ENCODE measurements around the gene MYOM1. TPM values are rescaled to one million over a fixed set of nuclear protein-coding genes. Genes with fewer than 3 reads are reported as not detected.

MYOM1 gene
- total RNA-seq, 1 donor from 2014 or later: 0.46 TPM

- no peaks in the 10 kb centered on the region for H3K27me3 Mint-ChIP-seq (ENCODE audit: unreplicated experiment)
- peaks cover 34% of the 10 kb centered on the region for H3K4me1 Mint-ChIP-seq (ENCODE audit: unreplicated experiment)
- H3K4me3 Mint-ChIP-seq (ENCODE audit: unreplicated experiment): peak overlapping the region; percentile 88
- peaks cover 12% of the 10 kb centered on the region for H3K36me3 Mint-ChIP-seq (ENCODE audit: unreplicated experiment)
- H3K9me3 Mint-ChIP-seq (ENCODE audit: unreplicated experiment): no peaks in the 10 kb centered on the region
- DNase-seq (ENCODE audit: extremely low spot score, unreplicated experiment): peak; percentile 94
- peak overlapping the region; percentile 99 for H3K27ac Mint-ChIP-seq (ENCODE audit: unreplicated experiment)
- TF ChIP-seq CTCF (IDR thresholded peaks at IDR 0.05): peak; percentile 99
Measured at GRCh38 chr18:3245853-3246634, 26.3 kb upstream of the MYOM1 start.

GRCh38 chr18:3245185-3245564 lies 25.4 kb upstream of the MYOM1 start:
- Mint-ChIP-seq H3K4me1 (ENCODE audit: unreplicated experiment) (peaks cover 26% of the 10 kb centered on the region), H3K36me3 (ENCODE audit: unreplicated experiment) (peaks cover 6% of the 10 kb centered on the region), H3K27ac (ENCODE audit: unreplicated experiment) (no peak overlapping the region), H3K9me3 (ENCODE audit: unreplicated experiment) (no peaks in the 10 kb centered on the region), H3K4me3 (ENCODE audit: unreplicated experiment) (no peak overlapping the region), H3K27me3 (ENCODE audit: unreplicated experiment) (no peaks in the 10 kb centered on the region)
- DNase-seq (ENCODE audit: extremely low spot score, unreplicated experiment): no peak
- TF ChIP-seq CTCF (IDR thresholded peaks at IDR 0.05): no peak

GRCh38 chr18:3238742-3239141 lies 19.0 kb upstream of the MYOM1 start:
- Mint-ChIP-seq H3K27me3 (ENCODE audit: unreplicated experiment) (no peaks in the 10 kb centered on the region), H3K27ac (ENCODE audit: unreplicated experiment) (no peak overlapping the region), H3K4me3 (ENCODE audit: unreplicated experiment) (no peak overlapping the region), H3K4me1 (ENCODE audit: unreplicated experiment) (no peaks in the 10 kb centered on the region), H3K9me3 (ENCODE audit: unreplicated experiment) (no peaks in the 10 kb centered on the region), H3K36me3 (ENCODE audit: unreplicated experiment) (no peaks in the 10 kb centered on the region)
- peak; percentile 22 for TF ChIP-seq CTCF (IDR thresholded peaks at IDR 0.05)
- no peak for DNase-seq (ENCODE audit: extremely low spot score, unreplicated experiment)

GRCh38 chr18:3236470-3236869 lies 16.7 kb upstream of the MYOM1 start:
- Mint-ChIP-seq H3K4me1 (ENCODE audit: unreplicated experiment) (no peaks in the 10 kb centered on the region), H3K9me3 (ENCODE audit: unreplicated experiment) (no peaks in the 10 kb centered on the region), H3K27ac (ENCODE audit: unreplicated experiment) (no peak overlapping the region), H3K27me3 (ENCODE audit: unreplicated experiment) (no peaks in the 10 kb centered on the region), H3K36me3 (ENCODE audit: unreplicated experiment) (no peaks in the 10 kb centered on the region), H3K4me3 (ENCODE audit: unreplicated experiment) (no peak overlapping the region)
- TF ChIP-seq CTCF (IDR thresholded peaks at IDR 0.05): no peak
- DNase-seq (ENCODE audit: extremely low spot score, unreplicated experiment): no peak

- Mint-ChIP-seq H3K27me3 (ENCODE audit: unreplicated experiment) (no peaks in the 10 kb centered on the region), H3K36me3 (ENCODE audit: unreplicated experiment) (no peaks in the 10 kb centered on the region), H3K9me3 (ENCODE audit: unreplicated experiment) (no peaks in the 10 kb centered on the region), H3K27ac (ENCODE audit: unreplicated experiment) (no peak overlapping the region), H3K4me1 (ENCODE audit: unreplicated experiment) (no peaks in the 10 kb centered on the region), H3K4me3 (ENCODE audit: unreplicated experiment) (no peak overlapping the region)
- no peak for DNase-seq (ENCODE audit: extremely low spot score, unreplicated experiment)
- TF ChIP-seq CTCF (IDR thresholded peaks at IDR 0.05): no peak
Measured at GRCh38 chr18:3235846-3236245, 16.1 kb upstream of the MYOM1 start.

Data from osteocyte (in vitro differentiated cells).